ENCODE data around the gene CHRNB1.

DNA sequence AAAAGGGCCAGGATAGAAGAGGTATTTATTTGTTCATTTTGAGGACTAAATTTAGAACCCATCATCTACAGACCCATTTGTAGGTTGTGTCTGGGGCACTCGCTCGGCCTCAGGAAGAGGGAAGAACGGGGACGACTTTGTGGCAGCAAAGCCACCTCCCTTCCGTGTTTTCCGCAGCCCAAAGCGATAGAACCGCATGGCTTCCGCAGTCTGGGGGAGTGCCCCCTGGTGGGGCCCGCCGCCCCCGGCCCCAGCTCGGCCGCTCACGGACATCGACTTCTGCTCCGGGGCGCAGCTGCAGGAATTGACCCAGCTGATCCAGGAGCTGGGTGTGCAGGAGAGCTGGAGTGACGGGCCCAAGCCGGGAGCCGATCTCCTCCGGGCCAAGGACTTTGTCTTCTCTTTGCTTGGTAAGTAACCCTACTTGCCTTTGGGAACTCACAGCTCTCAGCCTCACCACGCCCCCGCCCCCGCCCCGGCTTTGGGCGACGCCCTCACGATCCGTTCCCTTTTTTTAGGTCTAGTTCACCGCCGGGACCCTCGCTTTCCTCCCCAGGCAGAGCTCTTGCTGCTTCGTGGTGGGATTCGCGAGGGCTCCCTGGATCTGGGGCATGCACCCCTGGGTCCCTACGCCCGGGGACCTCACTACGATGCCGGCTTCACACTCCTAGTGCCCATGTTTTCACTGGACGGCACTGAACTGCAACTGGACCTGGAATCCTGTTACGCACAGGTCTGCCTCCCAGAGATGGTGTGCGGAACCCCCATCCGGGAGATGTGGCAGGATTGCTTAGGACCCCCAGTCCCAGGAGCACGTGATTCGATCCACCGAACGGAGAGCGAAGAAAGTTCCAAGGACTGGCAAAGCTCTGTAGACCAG is 8.9 kb upstream of the CHRNB1 start:
- TF ChIP-seq POLR2AphosphoS5 (IDR thresholded peaks at IDR 0.05) (no peak), POLR2A (IDR thresholded peaks at IDR 0.05) (no peak)
- TF ChIP-seq, protein P1, sequence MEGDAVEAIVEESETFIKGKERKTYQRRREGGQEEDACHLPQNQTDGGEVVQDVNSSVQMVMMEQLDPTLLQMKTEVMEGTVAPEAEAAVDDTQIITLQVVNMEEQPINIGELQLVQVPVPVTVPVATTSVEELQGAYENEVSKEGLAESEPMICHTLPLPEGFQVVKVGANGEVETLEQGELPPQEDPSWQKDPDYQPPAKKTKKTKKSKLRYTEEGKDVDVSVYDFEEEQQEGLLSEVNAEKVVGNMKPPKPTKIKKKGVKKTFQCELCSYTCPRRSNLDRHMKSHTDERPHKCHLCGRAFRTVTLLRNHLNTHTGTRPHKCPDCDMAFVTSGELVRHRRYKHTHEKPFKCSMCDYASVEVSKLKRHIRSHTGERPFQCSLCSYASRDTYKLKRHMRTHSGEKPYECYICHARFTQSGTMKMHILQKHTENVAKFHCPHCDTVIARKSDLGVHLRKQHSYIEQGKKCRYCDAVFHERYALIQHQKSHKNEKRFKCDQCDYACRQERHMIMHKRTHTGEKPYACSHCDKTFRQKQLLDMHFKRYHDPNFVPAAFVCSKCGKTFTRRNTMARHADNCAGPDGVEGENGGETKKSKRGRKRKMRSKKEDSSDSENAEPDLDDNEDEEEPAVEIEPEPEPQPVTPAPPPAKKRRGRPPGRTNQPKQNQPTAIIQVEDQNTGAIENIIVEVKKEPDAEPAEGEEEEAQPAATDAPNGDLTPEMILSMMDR (IDR thresholded peaks at IDR 0.05), result no peak
